Muscle layer of duodenum (tissue), 2 donors: ENCODE data around the gene FHIP1B.
"Not testable (repeated sequence)": the region's sequence is repeated elsewhere in the genome, so short reads cannot be mapped to it uniquely, and the experiment has no call there.

Source experiments
- H3K27ac ChIP-seq: one replicate; pipeline ENCODE4 v1.7.0; 2013; ENCODE audit warnings: mild to moderate bottlenecking, low read length
- H3K27me3 ChIP-seq: one replicate; pipeline ENCODE4 v1.7.0; 2013; ENCODE audit warnings: low read depth, mild to moderate bottlenecking, control low read depth, low read length
- H3K36me3 ChIP-seq, 2 donors: one replicate each; pipeline ENCODE4 v1.7.0; 2013; ENCODE audit warnings: low read length in 2 of 2, control low read depth in 1 of 2, mild to moderate bottlenecking in 1 of 2; ENCODE audit not compliant: insufficient read depth in 2 of 2, control insufficient read depth in 1 of 2
- H3K4me1 ChIP-seq, 2 donors: one replicate each; pipeline ENCODE4 v1.7.0; 2013; ENCODE audit warnings: low read length in 2 of 2, mild to moderate bottlenecking in 2 of 2, control low read depth in 1 of 2, moderate library complexity in 1 of 2; ENCODE audit not compliant: insufficient read depth in 2 of 2, control insufficient read depth in 1 of 2
- H3K4me3 ChIP-seq, 2 donors: one replicate each; pipeline ENCODE4 v1.7.0; 2013; ENCODE audit warnings: low read length in 2 of 2, low read depth in 1 of 2, mild to moderate bottlenecking in 1 of 2
- H3K9me3 ChIP-seq, 2 donors: one replicate each; pipeline ENCODE4 v1.7.0; 2013; ENCODE audit warnings: low read length in 2 of 2, control low read depth in 1 of 2, mild to moderate bottlenecking in 1 of 2; ENCODE audit not compliant: control insufficient read depth in 1 of 2
- donor health status: healthy.

The FHIP1B gene

DNA sequence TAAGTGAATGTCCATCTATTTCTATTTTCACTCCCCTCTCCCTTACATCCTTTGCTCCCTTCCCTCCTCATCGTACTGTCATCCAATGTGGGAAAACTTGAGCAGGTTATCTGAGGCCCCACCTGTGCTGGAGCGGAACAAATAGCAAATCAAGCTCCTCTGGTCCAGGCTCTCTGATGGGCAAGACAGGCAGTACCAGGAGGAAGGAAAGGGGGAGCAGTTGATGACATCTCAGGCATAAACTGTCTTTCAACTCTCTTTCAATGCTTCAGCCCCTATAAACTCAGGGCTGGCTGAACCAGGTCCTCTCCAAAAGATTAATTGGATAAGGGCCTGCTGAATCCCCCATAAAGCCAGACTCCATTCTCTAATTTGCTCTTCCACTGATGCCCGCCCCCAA is 23.7 kb upstream of the FHIP1B start:
- no peaks in the 10 kb centered on the region for H3K9me3 ChIP-seq
- H3K27ac ChIP-seq = no peak overlapping the region
- no peak overlapping the region for H3K4me3 ChIP-seq
- peaks cover 36% of the 10 kb centered on the region for H3K27me3 ChIP-seq
- H3K36me3 ChIP-seq = no peaks in the 10 kb centered on the region
- peaks cover 0 to 12% of the 10 kb centered on the region in 2 donors for H3K4me1 ChIP-seq

DNA sequence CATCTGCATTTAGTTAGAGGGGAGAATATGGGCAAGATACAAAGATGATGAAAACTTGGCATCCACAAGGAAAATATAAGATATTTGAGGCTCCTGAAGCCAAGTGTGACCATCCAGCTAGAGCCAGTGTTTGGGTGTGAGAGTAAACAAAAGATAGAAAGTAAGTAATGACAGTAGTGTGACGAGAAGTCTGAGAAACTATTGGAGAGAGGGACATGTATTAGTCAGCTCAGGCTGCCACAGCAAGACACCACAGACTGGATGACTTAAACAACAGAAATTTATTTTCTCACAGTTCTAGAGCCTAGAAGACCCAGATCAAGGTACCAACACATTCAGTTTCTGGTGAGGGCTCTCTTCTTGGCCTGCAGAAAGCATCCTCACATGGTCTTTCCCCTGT is 18.8 kb upstream of the FHIP1B start:
- no peaks in the 10 kb centered on the region for H3K9me3 ChIP-seq
- no peaks in the 10 kb centered on the region for H3K36me3 ChIP-seq
- no peak overlapping the region for H3K4me3 ChIP-seq
- H3K27ac ChIP-seq = peak overlapping the region; percentile 60
- peaks cover 10% of the 10 kb centered on the region for H3K27me3 ChIP-seq
- H3K4me1 ChIP-seq = peaks cover 0 to 10% of the 10 kb centered on the region in 2 donors

DNA sequence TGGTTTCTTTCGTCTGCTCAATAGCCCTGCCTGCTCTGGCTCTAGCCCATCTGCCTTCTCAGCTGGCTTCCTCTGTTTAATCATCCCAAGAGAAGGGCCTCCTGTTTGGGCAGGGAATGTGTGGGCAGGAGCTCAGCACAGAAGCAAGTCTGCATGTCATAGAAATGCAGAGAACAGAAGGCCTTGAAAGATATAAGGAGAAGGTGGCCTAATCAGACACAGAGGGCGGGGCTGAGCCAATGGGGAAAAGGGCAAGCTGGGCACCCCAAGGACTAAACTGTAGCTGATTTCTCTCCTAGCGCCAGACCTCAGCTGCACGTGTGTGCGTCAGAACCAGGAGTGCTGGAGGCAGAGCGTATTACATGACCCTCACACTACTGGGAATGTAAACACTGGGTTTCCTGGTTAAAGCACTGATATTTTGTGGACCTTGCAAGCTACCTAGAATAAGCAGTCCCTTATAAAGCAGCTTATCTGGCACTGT is 17.6 kb upstream of the FHIP1B start:
- H3K4me1 ChIP-seq = peaks cover 0 to 10% of the 10 kb centered on the region in 2 donors
- no peaks in the 10 kb centered on the region for H3K27me3 ChIP-seq
- no peaks in the 10 kb centered on the region for H3K9me3 ChIP-seq
- H3K36me3 ChIP-seq = no peaks in the 10 kb centered on the region
- H3K4me3 ChIP-seq = no peak overlapping the region
- H3K27ac ChIP-seq = peak overlapping the region; percentile 60

DNA sequence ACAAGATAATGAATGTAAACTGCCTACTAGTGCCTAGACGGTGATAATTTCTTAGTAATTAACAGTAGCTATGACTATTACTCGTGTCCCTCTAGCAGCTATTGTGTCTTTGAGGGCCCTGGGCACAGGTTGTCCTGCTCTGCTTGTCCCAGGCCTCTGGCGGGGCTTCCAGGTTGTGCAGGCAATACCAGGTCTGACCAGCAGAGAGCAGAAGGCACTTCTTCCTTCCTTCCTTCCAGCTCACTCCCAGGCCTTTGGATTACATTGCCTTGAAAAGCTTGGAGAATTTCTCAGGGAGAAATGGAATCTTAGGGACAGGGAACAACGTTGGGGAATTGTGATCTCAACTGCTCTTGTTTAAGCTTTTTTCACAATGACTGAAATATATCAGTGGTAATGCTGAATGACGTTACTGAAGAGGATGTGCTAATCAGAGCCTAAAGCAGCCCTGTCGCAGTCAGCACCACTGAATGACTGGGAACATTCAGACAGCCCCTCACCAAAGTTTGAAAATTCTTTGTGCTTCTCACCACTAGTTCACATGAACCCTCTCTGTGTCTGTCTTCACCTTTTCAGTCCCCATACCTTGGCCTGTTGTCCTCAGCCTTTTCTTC is 16.8 kb upstream of the FHIP1B start:
- peaks cover 0 to 10% of the 10 kb centered on the region in 2 donors for H3K4me1 ChIP-seq
- no peak overlapping the region for H3K4me3 ChIP-seq
- no peaks in the 10 kb centered on the region for H3K9me3 ChIP-seq
- H3K27me3 ChIP-seq = no peaks in the 10 kb centered on the region
- H3K36me3 ChIP-seq = no peaks in the 10 kb centered on the region
- peak overlapping the region; percentile 60 for H3K27ac ChIP-seq

DNA sequence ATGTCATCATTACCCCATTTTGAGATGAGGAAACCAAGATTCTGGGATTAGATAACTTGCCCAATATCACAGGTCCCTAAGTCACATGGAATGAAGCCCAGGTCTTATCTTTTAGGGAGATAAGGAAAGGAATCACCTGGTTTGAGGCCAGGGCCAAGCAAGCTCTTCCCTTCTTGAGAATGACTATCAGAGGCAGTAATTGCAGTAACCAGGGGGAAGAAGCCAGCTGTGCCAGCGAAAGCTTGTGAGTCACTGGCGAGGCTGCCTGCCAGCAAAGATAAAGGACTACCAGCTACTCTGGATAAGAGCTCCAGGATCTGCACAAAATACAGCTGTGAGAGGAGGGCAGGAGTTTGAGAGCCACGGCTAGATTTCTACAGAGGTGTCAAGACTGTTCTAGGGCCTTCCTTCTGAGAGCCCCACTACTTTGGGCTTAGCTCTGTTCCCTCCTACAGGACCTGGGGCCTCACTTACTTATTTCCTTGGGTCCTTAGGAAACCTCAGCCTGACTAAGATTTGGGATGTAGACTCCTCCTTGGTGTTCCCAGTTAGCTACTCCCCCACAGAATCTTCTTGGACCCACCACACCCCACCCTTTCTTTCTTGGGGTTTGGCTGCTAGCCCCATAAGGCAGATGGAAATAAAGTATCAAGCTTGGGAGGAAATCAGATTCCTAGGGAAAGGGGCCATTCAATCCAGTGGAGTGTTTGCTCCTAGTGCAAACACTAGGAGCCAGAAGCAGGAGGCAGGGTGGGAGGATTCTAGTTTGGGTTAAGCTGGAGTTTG is 15.5 kb upstream of the FHIP1B start:
- H3K4me3 ChIP-seq = no peak overlapping the region
- no peaks in the 10 kb centered on the region for H3K9me3 ChIP-seq
- no peaks in the 10 kb centered on the region for H3K27me3 ChIP-seq
- no peaks in the 10 kb centered on the region for H3K36me3 ChIP-seq
- peaks cover 0 to 10% of the 10 kb centered on the region in 2 donors for H3K4me1 ChIP-seq
- no peak overlapping the region for H3K27ac ChIP-seq

DNA sequence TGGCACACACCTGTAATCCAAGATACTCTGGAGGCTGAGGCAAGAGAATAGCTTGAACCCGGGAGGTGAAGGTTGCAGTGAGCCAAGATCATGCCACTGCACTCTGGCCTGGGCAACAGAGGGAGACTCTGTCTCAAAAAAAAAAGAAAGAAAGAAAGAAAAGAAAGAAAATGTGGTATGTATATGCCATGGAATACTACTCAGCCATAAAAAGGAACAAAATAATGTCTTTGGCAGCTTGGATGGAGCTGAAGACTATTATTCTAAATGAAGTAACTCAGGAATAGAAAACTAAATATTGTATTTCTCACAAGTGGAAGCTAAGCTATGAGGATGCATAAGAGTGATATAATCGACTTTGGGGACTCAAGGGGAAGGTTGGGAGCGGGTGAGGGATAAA is 14.5 kb upstream of the FHIP1B start:
- not testable (repeated sequence) for H3K4me1 ChIP-seq, H3K9me3 ChIP-seq, H3K27ac ChIP-seq, H3K27me3 ChIP-seq, H3K36me3 ChIP-seq, H3K4me3 ChIP-seq

DNA sequence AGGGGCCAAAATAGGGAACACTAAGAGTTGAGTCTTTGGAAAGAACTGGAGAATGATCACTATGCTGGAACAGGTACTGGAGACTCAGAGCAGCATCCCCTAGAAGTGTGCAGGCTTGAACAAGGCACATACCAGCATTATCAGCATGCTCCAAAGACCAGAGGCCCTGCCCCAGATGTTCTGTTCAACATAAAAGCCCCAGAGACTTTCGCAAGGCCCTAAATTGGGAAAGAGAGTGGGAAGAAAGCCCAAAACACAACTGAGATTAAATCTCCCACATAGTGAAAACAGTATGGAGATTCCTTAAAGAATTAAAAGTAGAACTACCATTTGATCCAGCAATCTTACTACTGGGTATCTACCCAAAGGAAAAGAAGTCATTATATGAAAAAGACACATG is 13.8 kb upstream of the FHIP1B start:
- H3K9me3 ChIP-seq = no peaks in the 10 kb centered on the region
- H3K27me3 ChIP-seq = no peaks in the 10 kb centered on the region
- H3K4me1 ChIP-seq = peaks cover 0 to 10% of the 10 kb centered on the region in 2 donors
- H3K36me3 ChIP-seq = no peaks in the 10 kb centered on the region
- H3K4me3 ChIP-seq = no peak overlapping the region
- H3K27ac ChIP-seq = no peak overlapping the region

DNA sequence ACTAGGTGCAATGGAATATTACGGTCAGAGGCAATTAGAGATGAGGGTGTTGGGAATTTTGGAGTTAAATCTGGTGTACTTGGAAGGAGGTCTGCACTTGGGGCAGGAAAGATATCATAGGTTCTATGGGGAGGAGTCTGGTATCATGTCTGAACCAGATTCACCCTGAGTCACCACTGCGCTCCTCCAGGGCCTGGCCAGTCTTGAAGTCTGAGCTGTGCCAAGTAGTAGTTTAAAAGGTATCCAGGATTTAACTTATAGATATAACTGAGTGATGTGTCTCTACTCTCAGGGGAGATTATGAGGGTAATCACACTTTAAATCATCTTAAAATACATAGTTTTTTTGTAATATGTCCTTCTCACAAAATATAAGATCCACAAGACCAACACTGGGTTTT is 11.1 kb upstream of the FHIP1B start:
- Histone ChIP-seq H3K9me3 (no peaks in the 10 kb centered on the region), H3K36me3 (no peaks in the 10 kb centered on the region), H3K27me3 (no peaks in the 10 kb centered on the region), H3K27ac (no peak overlapping the region), H3K4me3 (no peak overlapping the region), H3K4me1 (no peaks in the 10 kb centered on the region)

DNA sequence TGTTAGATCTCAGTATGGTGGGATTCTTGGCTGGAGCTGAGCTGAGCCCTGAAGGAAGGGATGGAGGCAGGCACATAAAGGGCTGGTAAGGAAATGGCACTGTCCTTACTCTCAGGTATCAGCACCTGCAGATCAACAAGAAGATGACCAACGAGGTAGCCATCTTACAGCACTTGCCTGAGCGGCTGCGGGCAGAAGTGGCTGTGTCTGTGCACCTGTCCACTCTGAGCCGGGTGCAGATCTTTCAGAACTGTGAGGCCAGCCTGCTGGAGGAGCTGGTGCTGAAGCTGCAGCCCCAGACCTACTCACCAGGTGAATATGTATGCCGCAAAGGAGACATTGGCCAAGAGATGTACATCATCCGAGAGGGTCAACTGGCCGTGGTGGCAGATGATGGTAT is 6.9 kb upstream of the FHIP1B start:
- Histone ChIP-seq H3K27me3 (no peaks in the 10 kb centered on the region), H3K27ac (no peak overlapping the region), H3K4me3 (no peak overlapping the region), H3K9me3 (no peaks in the 10 kb centered on the region), H3K36me3 (no peaks in the 10 kb centered on the region), H3K4me1 (no peaks in the 10 kb centered on the region)

DNA sequence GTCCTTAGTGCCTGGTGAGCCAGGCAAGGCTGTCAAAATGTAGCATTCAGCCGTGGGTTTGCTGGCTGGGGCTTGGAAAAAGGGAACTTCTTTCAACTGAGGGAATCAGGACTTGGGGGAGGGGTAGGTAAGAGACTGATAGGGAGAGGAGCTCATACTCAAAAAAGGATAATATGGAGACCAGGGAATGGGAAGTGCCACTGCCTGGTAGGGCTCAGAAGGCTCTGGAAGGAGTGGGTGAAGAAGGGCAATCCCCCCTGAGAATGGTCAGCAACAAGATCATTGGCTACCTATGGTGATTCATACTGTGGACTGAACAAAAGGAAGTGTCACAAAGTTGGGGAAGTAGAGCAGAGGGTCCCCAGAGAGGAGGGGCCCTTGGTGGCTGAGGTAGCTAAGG is 6.3 kb upstream of the FHIP1B start:
- H3K36me3 ChIP-seq = no peaks in the 10 kb centered on the region
- no peak overlapping the region for H3K4me3 ChIP-seq
- H3K4me1 ChIP-seq = no peaks in the 10 kb centered on the region
- H3K27me3 ChIP-seq = no peaks in the 10 kb centered on the region
- H3K27ac ChIP-seq = no peak overlapping the region
- no peaks in the 10 kb centered on the region for H3K9me3 ChIP-seq

DNA sequence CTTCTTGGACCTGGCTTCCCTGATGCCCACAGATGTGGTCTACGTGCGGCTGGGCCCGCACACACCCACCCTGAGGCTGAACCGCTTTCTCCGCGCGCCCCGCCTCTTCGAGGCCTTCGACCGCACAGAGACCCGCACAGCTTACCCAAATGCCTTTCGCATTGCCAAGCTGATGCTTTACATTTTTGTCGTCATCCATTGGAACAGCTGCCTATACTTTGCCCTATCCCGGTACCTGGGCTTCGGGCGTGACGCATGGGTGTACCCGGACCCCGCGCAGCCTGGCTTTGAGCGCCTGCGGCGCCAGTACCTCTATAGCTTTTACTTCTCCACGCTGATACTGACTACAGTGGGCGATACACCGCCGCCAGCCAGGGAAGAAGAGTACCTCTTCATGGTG is 5.7 kb upstream of the FHIP1B start:
- Histone ChIP-seq H3K9me3 (no peaks in the 10 kb centered on the region), H3K4me3 (no peak overlapping the region), H3K36me3 (no peaks in the 10 kb centered on the region), H3K27me3 (no peaks in the 10 kb centered on the region), H3K4me1 (no peaks in the 10 kb centered on the region), H3K27ac (no peak overlapping the region)
